HepG2 (cell line): ENCODE results near the gene OGFOD3. TPM values are rescaled to one million over a fixed set of nuclear protein-coding genes. Genes with fewer than 3 reads are reported as not detected.
A peak's percentile ranks its signal among the peaks of the same experiment; 100 is the strongest.

Source experiments
- DPF2 ChIP-seq: sonication (generic); formaldehyde crosslinking; IDR thresholded peaks from 2 replicates; pipeline ENCODE4 v1.4.0; 2020; ENCODE audit warnings: mild to moderate bottlenecking, low read depth, missing genetic modification reagents, borderline replicate concordance
- HES4 ChIP-seq: sonication (generic); formaldehyde crosslinking; IDR thresholded peaks from 2 replicates; pipeline ENCODE4 v1.9.0; 2021; ENCODE audit warnings: mild to moderate bottlenecking, missing genetic modification reagents, borderline replicate concordance
- HNRNPL ChIP-seq: fragments of 200-400 bp; formaldehyde crosslinking; IDR thresholded peaks from 2 replicates; pipeline ENCODE4 v1.6.1; 2017; ENCODE audit warnings: mild to moderate bottlenecking, low read depth, low read length
- KLF13 ChIP-seq: sonication (generic); formaldehyde crosslinking; IDR thresholded peaks from 2 replicates; pipeline ENCODE4 v1.4.0; 2020; ENCODE audit warnings: mild to moderate bottlenecking, missing genetic modification reagents
- NRL ChIP-seq: sonication (generic); formaldehyde crosslinking; IDR thresholded peaks from 2 replicates; pipeline ENCODE4 v1.5.0; 2020; ENCODE audit warnings: missing genetic modification reagents, mild to moderate bottlenecking, moderate library complexity, borderline replicate concordance
- SRSF1 ChIP-seq: fragments of 200-400 bp; formaldehyde crosslinking; optimal IDR thresholded peaks from 2 replicates; pipeline ENCODE3; 2017; ENCODE audit warnings: mild to moderate bottlenecking, low read depth, low read length, moderate library complexity
- SRSF4 ChIP-seq: fragments of 200-400 bp; formaldehyde crosslinking; IDR thresholded peaks from one replicate; pipeline ENCODE4 v1.6.1; 2018; ENCODE audit warnings: mild to moderate bottlenecking, low read depth, low read length, moderate library complexity; ENCODE audit not compliant: poor library complexity, severe bottlenecking
- U2AF2 ChIP-seq: fragments of 200-400 bp; formaldehyde crosslinking; IDR thresholded peaks from 2 replicates; pipeline ENCODE4 v1.6.1; 2017; ENCODE audit warnings: low read depth, mild to moderate bottlenecking, low read length
- ZNF121 ChIP-seq: sonication (generic); formaldehyde crosslinking; IDR thresholded peaks from 2 replicates; pipeline ENCODE4 v1.5.0; 2020; ENCODE audit warnings: mild to moderate bottlenecking, missing genetic modification reagents
- ZNF501 ChIP-seq: sonication (generic); formaldehyde crosslinking; IDR thresholded peaks from 2 replicates; pipeline ENCODE4 v1.5.1; 2020; ENCODE audit warnings: mild to moderate bottlenecking, moderate library complexity, missing genetic modification reagents
- ZNF572 ChIP-seq: sonication (generic); formaldehyde crosslinking; IDR thresholded peaks from 2 replicates; pipeline ENCODE4 v1.5.1; 2020; ENCODE audit warnings: mild to moderate bottlenecking, missing genetic modification reagents
- ZNF772 ChIP-seq: sonication (generic); formaldehyde crosslinking; IDR thresholded peaks from 2 replicates; pipeline ENCODE4 v1.5.0; 2020; ENCODE audit warnings: mild to moderate bottlenecking, missing genetic modification reagents
- ZNF83 ChIP-seq: sonication (generic); formaldehyde crosslinking; IDR thresholded peaks from 2 replicates; pipeline ENCODE4 v1.4.0; 2020; ENCODE audit warnings: missing genetic modification reagents, mild to moderate bottlenecking, borderline replicate concordance
- ZSCAN12 ChIP-seq: sonication (generic); formaldehyde crosslinking; IDR thresholded peaks from 2 replicates; pipeline ENCODE4 v1.9.0; 2021; ENCODE audit warnings: mild to moderate bottlenecking, missing genetic modification reagents
- polyA plus RNA-seq, 8 experiments: library from polyadenylated mRNA; depleted of rRNA in 3 of 8; stranded (reverse) in 7 of 8; unstranded in 1 of 8; fragments of >200 nt; fragmentation: Illumina TruSeq in 4 of 8; extraction: Trizol in 4 of 8; gene quantifications; 2 replicates each; pipeline versions ENCODE4 v1.2.1 to v1.2.3, GENCODE V29; 2011 to 2016; ENCODE audit warnings: low read depth in 4 of 8, missing spikeins in 1 of 8, mixed read lengths in 1 of 8; ENCODE audit not compliant: insufficient read depth in 1 of 8
- total RNA-seq, 5 experiments: library from RNA; depleted of rRNA; stranded (reverse); fragments of >200 nt; fragmentation: Illumina TruSeq; extraction: Trizol; gene quantifications; 2 replicates each; pipeline ENCODE4 v1.2.3, GENCODE V29; 2016; ENCODE audit warnings: low read depth in 1 of 5
- TF ChIP-seq, protein P1 (sequence below): sonication (generic); formaldehyde crosslinking; IDR thresholded peaks from 2 replicates; pipeline ENCODE4 v1.4.0; 2020; ENCODE audit warnings: missing genetic modification reagents
- TF ChIP-seq, protein P2 (sequence below): sonication (generic); formaldehyde crosslinking; IDR thresholded peaks from 2 replicates; pipeline ENCODE4 v1.4.0; 2020; ENCODE audit warnings: missing genetic modification reagents
- TF ChIP-seq, protein P3 (sequence below): sonication (generic); formaldehyde crosslinking; IDR thresholded peaks from 2 replicates; pipeline ENCODE4 v1.4.0; 2020; ENCODE audit warnings: missing genetic modification reagents, borderline replicate concordance
- TF ChIP-seq, protein P4 (sequence below): sonication (generic); formaldehyde crosslinking; IDR thresholded peaks from 2 replicates; pipeline ENCODE4 v1.5.0; 2020; ENCODE audit warnings: mild to moderate bottlenecking, missing genetic modification reagents, moderate library complexity
- TF ChIP-seq, protein P5 (sequence below): IDR thresholded peaks from 2 replicates; pipeline ENCODE4 v1.6.1; 2016; ENCODE audit warnings: mild to moderate bottlenecking, missing biosample characterization, missing genetic modification reagents
- TF ChIP-seq, protein P6 (sequence below): IDR thresholded peaks from 2 replicates; pipeline ENCODE4 v1.6.1; 2016; ENCODE audit warnings: low read depth, control low read depth

Gene OGFOD3
- total and polyA plus RNA-seq, 2 of the 13 experiments (the other 11 are each of a cell fraction or from before 2014, with no cell fraction given): 40.0 to 42.1 TPM

DNA sequence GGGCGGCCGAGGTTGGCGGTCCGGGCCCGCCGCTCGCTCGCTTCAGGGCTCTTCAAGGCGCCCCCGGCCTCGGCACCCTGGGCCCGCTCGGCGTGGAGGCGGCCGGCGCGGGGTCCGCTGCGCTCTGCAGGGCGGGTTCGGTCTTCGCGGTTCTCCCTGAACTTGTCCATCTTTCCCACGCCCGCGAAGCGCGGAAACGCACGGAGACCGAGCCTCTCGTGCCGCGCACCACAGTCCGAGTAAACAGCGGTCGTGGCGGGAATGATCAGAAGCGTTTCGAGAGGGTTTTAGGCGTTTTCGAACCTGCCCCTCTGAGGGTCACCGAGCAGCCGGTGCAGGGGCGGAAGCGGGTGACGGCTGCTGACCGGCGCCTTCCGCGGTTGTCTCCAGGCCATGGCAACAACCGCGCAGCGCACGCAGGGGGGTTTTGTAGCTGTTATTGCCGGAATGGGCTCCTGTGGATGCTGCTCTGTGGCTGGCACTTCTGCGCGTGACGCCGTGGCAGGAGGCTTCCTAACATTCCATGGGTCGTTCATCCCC is 40.6 kb upstream of the OGFOD3 start (continued):
- TF ChIP-seq, protein P1, sequence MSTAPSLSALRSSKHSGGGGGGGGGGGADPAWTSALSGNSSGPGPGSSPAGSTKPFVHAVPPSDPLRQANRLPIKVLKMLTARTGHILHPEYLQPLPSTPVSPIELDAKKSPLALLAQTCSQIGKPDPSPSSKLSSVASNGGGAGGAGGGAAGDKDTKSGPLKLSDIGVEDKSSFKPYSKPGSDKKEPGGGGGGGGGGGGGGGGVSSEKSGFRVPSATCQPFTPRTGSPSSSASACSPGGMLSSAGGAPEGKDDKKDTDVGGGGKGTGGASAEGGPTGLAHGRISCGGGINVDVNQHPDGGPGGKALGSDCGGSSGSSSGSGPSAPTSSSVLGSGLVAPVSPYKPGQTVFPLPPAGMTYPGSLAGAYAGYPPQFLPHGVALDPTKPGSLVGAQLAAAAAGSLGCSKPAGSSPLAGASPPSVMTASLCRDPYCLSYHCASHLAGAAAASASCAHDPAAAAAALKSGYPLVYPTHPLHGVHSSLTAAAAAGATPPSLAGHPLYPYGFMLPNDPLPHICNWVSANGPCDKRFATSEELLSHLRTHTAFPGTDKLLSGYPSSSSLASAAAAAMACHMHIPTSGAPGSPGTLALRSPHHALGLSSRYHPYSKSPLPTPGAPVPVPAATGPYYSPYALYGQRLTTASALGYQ (CRISPR knock-in tag): peak; percentile 38; the same call in 1 of the 2 replicates
- TF ChIP-seq ZNF83 (0 out of 2 replicates have a peak, but pooled peaks have one; percentile 31), HNRNPL (no peak), U2AF2 (0 out of 2 replicates have a peak, but pooled peaks have one; percentile 61), ZNF501 (CRISPR knock-in tag) (no peak), ZNF772 (CRISPR knock-in tag) (peak; percentile 67; the same call in 1 of the 2 replicates), DPF2 (CRISPR knock-in tag) (no peak), KLF13 (CRISPR knock-in tag) (no peak), ZNF121 (CRISPR knock-in tag) (peak; percentile 5; the same call in 1 of the 2 replicates), NRL (CRISPR knock-in tag) (peak; percentile 11; the same call in 1 of the 2 replicates), ZSCAN12 (CRISPR knock-in tag) (peak; percentile 73; the same call in 1 of the 2 replicates), HES4 (CRISPR knock-in tag) (no peak), SRSF4 (no peak), ZNF572 (CRISPR knock-in tag) (peak; percentile 76; the same call in 1 of the 2 replicates), SRSF1 (peak; percentile 13)
- TF ChIP-seq, protein P2, sequence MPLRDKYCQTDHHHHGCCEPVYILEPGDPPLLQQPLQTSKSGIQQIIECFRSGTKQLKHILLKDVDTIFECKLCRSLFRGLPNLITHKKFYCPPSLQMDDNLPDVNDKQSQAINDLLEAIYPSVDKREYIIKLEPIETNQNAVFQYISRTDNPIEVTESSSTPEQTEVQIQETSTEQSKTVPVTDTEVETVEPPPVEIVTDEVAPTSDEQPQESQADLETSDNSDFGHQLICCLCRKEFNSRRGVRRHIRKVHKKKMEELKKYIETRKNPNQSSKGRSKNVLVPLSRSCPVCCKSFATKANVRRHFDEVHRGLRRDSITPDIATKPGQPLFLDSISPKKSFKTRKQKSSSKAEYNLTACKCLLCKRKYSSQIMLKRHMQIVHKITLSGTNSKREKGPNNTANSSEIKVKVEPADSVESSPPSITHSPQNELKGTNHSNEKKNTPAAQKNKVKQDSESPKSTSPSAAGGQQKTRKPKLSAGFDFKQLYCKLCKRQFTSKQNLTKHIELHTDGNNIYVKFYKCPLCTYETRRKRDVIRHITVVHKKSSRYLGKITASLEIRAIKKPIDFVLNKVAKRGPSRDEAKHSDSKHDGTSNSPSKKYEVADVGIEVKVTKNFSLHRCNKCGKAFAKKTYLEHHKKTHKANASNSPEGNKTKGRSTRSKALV (CRISPR knock-in tag): peak; percentile 62; the same call in 1 of the 2 replicates
- TF ChIP-seq, protein P3, sequence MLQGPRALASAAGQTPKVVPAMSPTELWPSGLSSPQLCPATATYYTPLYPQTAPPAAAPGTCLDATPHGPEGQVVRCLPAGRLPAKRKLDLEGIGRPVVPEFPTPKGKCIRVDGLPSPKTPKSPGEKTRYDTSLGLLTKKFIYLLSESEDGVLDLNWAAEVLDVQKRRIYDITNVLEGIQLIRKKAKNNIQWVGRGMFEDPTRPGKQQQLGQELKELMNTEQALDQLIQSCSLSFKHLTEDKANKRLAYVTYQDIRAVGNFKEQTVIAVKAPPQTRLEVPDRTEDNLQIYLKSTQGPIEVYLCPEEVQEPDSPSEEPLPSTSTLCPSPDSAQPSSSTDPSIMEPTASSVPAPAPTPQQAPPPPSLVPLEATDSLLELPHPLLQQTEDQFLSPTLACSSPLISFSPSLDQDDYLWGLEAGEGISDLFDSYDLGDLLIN (CRISPR knock-in tag): 0 out of 2 replicates have a peak, but pooled peaks have one; percentile 48
- TF ChIP-seq, protein P4, sequence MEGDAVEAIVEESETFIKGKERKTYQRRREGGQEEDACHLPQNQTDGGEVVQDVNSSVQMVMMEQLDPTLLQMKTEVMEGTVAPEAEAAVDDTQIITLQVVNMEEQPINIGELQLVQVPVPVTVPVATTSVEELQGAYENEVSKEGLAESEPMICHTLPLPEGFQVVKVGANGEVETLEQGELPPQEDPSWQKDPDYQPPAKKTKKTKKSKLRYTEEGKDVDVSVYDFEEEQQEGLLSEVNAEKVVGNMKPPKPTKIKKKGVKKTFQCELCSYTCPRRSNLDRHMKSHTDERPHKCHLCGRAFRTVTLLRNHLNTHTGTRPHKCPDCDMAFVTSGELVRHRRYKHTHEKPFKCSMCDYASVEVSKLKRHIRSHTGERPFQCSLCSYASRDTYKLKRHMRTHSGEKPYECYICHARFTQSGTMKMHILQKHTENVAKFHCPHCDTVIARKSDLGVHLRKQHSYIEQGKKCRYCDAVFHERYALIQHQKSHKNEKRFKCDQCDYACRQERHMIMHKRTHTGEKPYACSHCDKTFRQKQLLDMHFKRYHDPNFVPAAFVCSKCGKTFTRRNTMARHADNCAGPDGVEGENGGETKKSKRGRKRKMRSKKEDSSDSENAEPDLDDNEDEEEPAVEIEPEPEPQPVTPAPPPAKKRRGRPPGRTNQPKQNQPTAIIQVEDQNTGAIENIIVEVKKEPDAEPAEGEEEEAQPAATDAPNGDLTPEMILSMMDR (CRISPR knock-in tag): no peak
- TF ChIP-seq, protein P5, sequence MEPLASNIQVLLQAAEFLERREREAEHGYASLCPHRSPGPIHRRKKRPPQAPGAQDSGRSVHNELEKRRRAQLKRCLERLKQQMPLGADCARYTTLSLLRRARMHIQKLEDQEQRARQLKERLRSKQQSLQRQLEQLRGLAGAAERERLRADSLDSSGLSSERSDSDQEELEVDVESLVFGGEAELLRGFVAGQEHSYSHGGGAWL (CRISPR knock-in tag): peak; percentile 6; the same call in 1 of the 2 replicates
- TF ChIP-seq, protein P6, sequence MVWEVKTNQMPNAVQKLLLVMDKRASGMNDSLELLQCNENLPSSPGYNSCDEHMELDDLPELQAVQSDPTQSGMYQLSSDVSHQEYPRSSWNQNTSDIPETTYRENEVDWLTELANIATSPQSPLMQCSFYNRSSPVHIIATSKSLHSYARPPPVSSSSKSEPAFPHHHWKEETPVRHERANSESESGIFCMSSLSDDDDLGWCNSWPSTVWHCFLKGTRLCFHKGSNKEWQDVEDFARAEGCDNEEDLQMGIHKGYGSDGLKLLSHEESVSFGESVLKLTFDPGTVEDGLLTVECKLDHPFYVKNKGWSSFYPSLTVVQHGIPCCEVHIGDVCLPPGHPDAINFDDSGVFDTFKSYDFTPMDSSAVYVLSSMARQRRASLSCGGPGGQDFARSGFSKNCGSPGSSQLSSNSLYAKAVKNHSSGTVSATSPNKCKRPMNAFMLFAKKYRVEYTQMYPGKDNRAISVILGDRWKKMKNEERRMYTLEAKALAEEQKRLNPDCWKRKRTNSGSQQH (CRISPR knock-in tag): 0 out of 2 replicates have a peak, but pooled peaks have one; percentile 65
